Caco-2 (cell line): ENCODE measurements around the gene C1QTNF7. TPM values are rescaled to one million over a fixed set of nuclear protein-coding genes. Genes with fewer than 3 reads are reported as not detected.

Experiments
- BruUV-seq: library from RNA; stranded (reverse); fragments of 400-500 nt; replicated peaks from 2 replicates; lab custom pipeline; 2021; lab: Mats Ljungman, UMichigan
- CTCF ChIA-PET: fragments of 300-600 bp; sonication (Branson Sonifier 250); formaldehyde crosslinking; loops from one replicate; lab custom pipeline; 2022; ENCODE audit warnings: antibody characterized with exemption; lab: Charles Lee
- POLR2A ChIA-PET: fragments of 300-600 bp; sonication (Branson Sonifier 250); formaldehyde crosslinking; loops from one replicate; lab custom pipeline; 2022; ENCODE audit warnings: antibody characterized with exemption; lab: Charles Lee
- DNase-seq, 2 experiments: peaks; one replicate each; pipeline versions ENCODE4 v3.0.0 to v3.0.0-alpha.2; 2020 to 2022
- H3K27me3 ChIP-seq: replicated peaks from 2 replicates; pipeline ENCODE4 v1.6.0; 2011; ENCODE audit warnings: low read length; ENCODE audit not compliant: control insufficient read depth, insufficient read depth
- H3K36me3 ChIP-seq: 2 replicates; pipeline ENCODE4 v1.5.1; 2011; ENCODE audit warnings: low read length; ENCODE audit not compliant: control insufficient read depth, insufficient read depth
- H3K4me1 ChIP-seq: fragments of 250-450 bp; sonication (Bioruptor Pico); 2 replicates; pipeline ENCODE4 v1.5.1; 2020; ENCODE audit warnings: mild to moderate bottlenecking
- H3K4me3 ChIP-seq: 2 replicates; pipeline ENCODE4 v1.5.1; 2011; ENCODE audit warnings: low read depth, mild to moderate bottlenecking, control low read depth, low read length
- H3K9me3 ChIP-seq: fragments of 250-450 bp; sonication (Bioruptor Pico); 2 replicates; pipeline ENCODE4 v1.5.1; 2020; ENCODE audit warnings: mild to moderate bottlenecking, moderate library complexity
- H3K27ac Mint-ChIP-seq: one replicate; pipeline ENCODE4 v1.8.0; 2022; ENCODE audit warnings: mixed read lengths; ENCODE audit not compliant: unreplicated experiment
- H3K27me3 Mint-ChIP-seq: one replicate; pipeline ENCODE4 v1.8.0; 2022; ENCODE audit warnings: mixed read lengths; ENCODE audit not compliant: insufficient read depth, unreplicated experiment
- H3K36me3 Mint-ChIP-seq: one replicate; pipeline ENCODE4 v1.8.0; 2022; ENCODE audit warnings: mild to moderate bottlenecking, mixed read lengths; ENCODE audit not compliant: insufficient read depth, unreplicated experiment
- H3K4me1 Mint-ChIP-seq: one replicate; pipeline ENCODE4 v1.8.0; 2022; ENCODE audit warnings: low read depth, mixed read lengths; ENCODE audit not compliant: unreplicated experiment
- H3K4me3 Mint-ChIP-seq: one replicate; pipeline ENCODE4 v1.8.0; 2022; ENCODE audit warnings: mild to moderate bottlenecking, moderate library complexity, mixed read lengths; ENCODE audit not compliant: unreplicated experiment
- H3K9me3 Mint-ChIP-seq: one replicate; pipeline ENCODE4 v1.8.0; 2022; ENCODE audit warnings: mixed read lengths; ENCODE audit not compliant: unreplicated experiment
- intact Hi-C: fragments of 100-400 bp; cut with micrococcal nuclease; formaldehyde crosslinking; loops from one replicate; pipeline ENCODE4 v1.10.0; 2022; ENCODE audit not compliant: unreplicated experiment
- total RNA-seq: library from RNA; stranded (reverse); gene quantifications from 2 replicates; pipeline ENCODE4 v1.2.3, GENCODE V29; 2022
- TF ChIP-seq, protein P1 (sequence below), 2 experiments: fragments of 200-600 bp in 1 of 2; IDR thresholded peaks; 1 replicate in 1 of 2; 2 replicates in 1 of 2; pipeline versions ENCODE4 v1.5.1 to v1.8.0; 2011 to 2022; ENCODE audit warnings: antibody characterized with exemption in 1 of 2, control low read depth in 1 of 2, inconsistent platforms in 1 of 2, low read depth in 1 of 2, low read length in 1 of 2, mild to moderate bottlenecking in 1 of 2, moderate library complexity in 1 of 2; ENCODE audit not compliant: insufficient read depth in 1 of 2, severe bottlenecking in 1 of 2, unreplicated experiment in 1 of 2

Gene C1QTNF7
- total RNA-seq, 1 experiment from 2014 or later = not detected

GRCh38 chr4:15436513-15436912 is 8.7 kb downstream of the C1QTNF7 start:
- H3K9me3 ChIP-seq = no peaks in the 10 kb centered on the region
- H3K27me3 Mint-ChIP-seq = peaks cover 13% of the 10 kb centered on the region
- intact Hi-C loops = no loop called here
- no TSS peak for BruUV-seq
- TF ChIP-seq, protein P1, sequence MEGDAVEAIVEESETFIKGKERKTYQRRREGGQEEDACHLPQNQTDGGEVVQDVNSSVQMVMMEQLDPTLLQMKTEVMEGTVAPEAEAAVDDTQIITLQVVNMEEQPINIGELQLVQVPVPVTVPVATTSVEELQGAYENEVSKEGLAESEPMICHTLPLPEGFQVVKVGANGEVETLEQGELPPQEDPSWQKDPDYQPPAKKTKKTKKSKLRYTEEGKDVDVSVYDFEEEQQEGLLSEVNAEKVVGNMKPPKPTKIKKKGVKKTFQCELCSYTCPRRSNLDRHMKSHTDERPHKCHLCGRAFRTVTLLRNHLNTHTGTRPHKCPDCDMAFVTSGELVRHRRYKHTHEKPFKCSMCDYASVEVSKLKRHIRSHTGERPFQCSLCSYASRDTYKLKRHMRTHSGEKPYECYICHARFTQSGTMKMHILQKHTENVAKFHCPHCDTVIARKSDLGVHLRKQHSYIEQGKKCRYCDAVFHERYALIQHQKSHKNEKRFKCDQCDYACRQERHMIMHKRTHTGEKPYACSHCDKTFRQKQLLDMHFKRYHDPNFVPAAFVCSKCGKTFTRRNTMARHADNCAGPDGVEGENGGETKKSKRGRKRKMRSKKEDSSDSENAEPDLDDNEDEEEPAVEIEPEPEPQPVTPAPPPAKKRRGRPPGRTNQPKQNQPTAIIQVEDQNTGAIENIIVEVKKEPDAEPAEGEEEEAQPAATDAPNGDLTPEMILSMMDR (IDR thresholded peaks at IDR 0.05; ENCODE audit: insufficient read depth in 1 of 2, low read depth in 1 of 2, low read length in 1 of 2, severe bottlenecking in 1 of 2, unreplicated experiment in 1 of 2) = no peak
- no peaks in the 10 kb centered on the region for H3K36me3 Mint-ChIP-seq
- no peak for DNase-seq
- no peaks in the 10 kb centered on the region for H3K9me3 Mint-ChIP-seq
- ChIA-PET POLR2A (no interaction called here), CTCF (no interaction called here)
- no peaks in the 10 kb centered on the region for H3K27me3 ChIP-seq
- H3K4me3 ChIP-seq = no peak overlapping the region
- no peaks in the 10 kb centered on the region for H3K4me1 ChIP-seq
- H3K4me3 Mint-ChIP-seq = no peak overlapping the region
- no peak overlapping the region for H3K27ac Mint-ChIP-seq
- H3K36me3 ChIP-seq = no peaks in the 10 kb centered on the region
- no peaks in the 10 kb centered on the region for H3K4me1 Mint-ChIP-seq

DNA sequence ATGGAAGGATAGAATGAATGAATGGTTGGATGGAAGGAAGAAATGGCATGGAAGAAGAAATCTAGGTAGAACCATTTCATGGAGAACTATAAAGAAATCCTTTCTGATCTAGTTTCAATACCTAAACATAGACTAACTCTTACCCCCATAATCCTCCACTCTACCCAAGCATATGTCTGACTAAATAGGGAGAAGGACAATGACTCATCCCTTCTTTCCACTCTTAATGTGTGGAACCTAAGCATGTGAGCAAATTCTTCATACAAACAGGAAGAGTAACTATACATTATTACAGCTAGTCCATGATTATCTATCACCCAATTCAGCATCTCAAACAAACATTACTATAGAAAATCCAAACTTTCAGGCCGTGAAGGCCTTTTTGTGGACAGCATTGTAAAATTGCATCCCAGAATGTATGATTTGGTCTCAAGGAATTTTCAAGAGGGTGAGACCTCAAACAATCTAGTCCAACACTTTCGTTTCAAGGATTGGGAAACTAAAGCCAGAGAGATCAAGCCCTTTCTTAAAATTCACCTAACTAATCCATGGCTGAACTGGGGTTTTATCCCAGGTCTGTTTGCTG is 11.2 kb downstream of the C1QTNF7 start:
- Mint-ChIP-seq H3K36me3 (no peaks in the 10 kb centered on the region), H3K27me3 (peaks cover 9% of the 10 kb centered on the region), H3K4me1 (no peaks in the 10 kb centered on the region), H3K9me3 (no peaks in the 10 kb centered on the region), H3K4me3 (no peak overlapping the region), H3K27ac (no peak overlapping the region)
- H3K4me3 ChIP-seq = no peak overlapping the region
- BruUV-seq = no TSS peak
- no peaks in the 10 kb centered on the region for H3K9me3 ChIP-seq
- no peaks in the 10 kb centered on the region for H3K36me3 ChIP-seq
- DNase-seq = no peak
- ChIA-PET POLR2A (no interaction called here), CTCF (no interaction called here)
- intact Hi-C loops = no loop called here
- H3K27me3 ChIP-seq = no peaks in the 10 kb centered on the region
- TF ChIP-seq, protein P1 (IDR thresholded peaks at IDR 0.05; ENCODE audit: insufficient read depth in 1 of 2, low read depth in 1 of 2, low read length in 1 of 2, severe bottlenecking in 1 of 2, unreplicated experiment in 1 of 2) = no peak
- H3K4me1 ChIP-seq = no peaks in the 10 kb centered on the region

- no TSS peak for BruUV-seq
- H3K9me3 ChIP-seq = no peaks in the 10 kb centered on the region
- H3K27me3 ChIP-seq = no peaks in the 10 kb centered on the region
- ChIA-PET POLR2A (no interaction called here), CTCF (no interaction called here)
- intact Hi-C loops = no loop called here
- no peak overlapping the region for H3K4me3 ChIP-seq
- Mint-ChIP-seq H3K36me3 (no peaks in the 10 kb centered on the region), H3K27ac (no peak overlapping the region), H3K4me3 (no peak overlapping the region), H3K27me3 (peaks cover 6% of the 10 kb centered on the region), H3K4me1 (no peaks in the 10 kb centered on the region), H3K9me3 (no peaks in the 10 kb centered on the region)
- no peaks in the 10 kb centered on the region for H3K36me3 ChIP-seq
- DNase-seq = no peak
- TF ChIP-seq, protein P1 (IDR thresholded peaks at IDR 0.05; ENCODE audit: insufficient read depth in 1 of 2, low read depth in 1 of 2, low read length in 1 of 2, severe bottlenecking in 1 of 2, unreplicated experiment in 1 of 2) = no peak
- H3K4me1 ChIP-seq = no peaks in the 10 kb centered on the region
These were observed 15.7 kb downstream of the C1QTNF7 start for GRCh38 chr4:15443371-15444160.
